AG09309 (cell line): ENCODE data around the gene MAD1L1.

Experiments
- DNase-seq: peaks from one replicate; pipeline ENCODE4 v3.0.0-alpha.2; 2010; ENCODE audit warnings: low read depth
- H3K4me3 ChIP-seq: 2 replicates; pipeline ENCODE4 v1.5.1; 2011; ENCODE audit warnings: mild to moderate bottlenecking, low read depth, low read length, moderate library complexity; ENCODE audit not compliant: control insufficient read depth
- TF ChIP-seq, protein P1 (sequence below): IDR thresholded peaks from 2 replicates; pipeline ENCODE4 v1.5.1; 2011; ENCODE audit warnings: mild to moderate bottlenecking, low read depth, low read length, inconsistent platforms; ENCODE audit not compliant: insufficient read depth, control insufficient read depth; ENCODE audit errors: missing control alignments

The MAD1L1 gene

DNA sequence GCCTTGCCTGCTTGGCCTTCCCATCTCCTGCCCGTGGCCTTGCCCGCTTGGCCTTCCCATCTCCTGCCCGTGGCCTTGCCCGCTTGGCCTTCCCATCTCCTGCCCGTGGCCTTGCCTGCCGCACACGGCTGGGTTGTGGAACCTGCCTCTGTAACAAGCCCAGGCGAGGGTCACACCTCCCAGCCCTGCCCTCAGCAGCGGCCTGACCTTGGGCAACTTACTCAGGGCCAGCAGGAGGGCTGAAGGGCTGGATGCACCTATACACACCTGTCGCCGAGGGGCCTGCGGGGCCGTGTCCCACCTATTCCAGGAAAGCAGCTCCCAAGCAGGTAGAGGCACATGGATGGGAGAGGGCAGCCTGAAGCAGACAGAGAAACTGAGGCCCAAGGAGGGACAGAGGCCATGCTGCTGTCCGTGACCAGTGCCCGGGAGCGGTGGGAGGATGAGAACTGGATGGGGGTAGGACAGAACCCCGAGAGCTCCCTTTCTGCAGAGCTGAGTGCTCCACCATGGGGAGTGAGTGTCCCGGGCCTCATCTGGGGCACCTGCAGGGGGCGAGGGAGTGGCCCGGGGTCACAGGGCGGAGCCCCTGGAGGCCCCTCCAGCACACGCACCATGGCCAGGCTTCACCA, 285.0 kb downstream of the MAD1L1 start:
- TF ChIP-seq, protein P1, sequence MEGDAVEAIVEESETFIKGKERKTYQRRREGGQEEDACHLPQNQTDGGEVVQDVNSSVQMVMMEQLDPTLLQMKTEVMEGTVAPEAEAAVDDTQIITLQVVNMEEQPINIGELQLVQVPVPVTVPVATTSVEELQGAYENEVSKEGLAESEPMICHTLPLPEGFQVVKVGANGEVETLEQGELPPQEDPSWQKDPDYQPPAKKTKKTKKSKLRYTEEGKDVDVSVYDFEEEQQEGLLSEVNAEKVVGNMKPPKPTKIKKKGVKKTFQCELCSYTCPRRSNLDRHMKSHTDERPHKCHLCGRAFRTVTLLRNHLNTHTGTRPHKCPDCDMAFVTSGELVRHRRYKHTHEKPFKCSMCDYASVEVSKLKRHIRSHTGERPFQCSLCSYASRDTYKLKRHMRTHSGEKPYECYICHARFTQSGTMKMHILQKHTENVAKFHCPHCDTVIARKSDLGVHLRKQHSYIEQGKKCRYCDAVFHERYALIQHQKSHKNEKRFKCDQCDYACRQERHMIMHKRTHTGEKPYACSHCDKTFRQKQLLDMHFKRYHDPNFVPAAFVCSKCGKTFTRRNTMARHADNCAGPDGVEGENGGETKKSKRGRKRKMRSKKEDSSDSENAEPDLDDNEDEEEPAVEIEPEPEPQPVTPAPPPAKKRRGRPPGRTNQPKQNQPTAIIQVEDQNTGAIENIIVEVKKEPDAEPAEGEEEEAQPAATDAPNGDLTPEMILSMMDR: no peak
- DNase-seq: no peak
- H3K4me3 ChIP-seq: no peak overlapping the region

DNA sequence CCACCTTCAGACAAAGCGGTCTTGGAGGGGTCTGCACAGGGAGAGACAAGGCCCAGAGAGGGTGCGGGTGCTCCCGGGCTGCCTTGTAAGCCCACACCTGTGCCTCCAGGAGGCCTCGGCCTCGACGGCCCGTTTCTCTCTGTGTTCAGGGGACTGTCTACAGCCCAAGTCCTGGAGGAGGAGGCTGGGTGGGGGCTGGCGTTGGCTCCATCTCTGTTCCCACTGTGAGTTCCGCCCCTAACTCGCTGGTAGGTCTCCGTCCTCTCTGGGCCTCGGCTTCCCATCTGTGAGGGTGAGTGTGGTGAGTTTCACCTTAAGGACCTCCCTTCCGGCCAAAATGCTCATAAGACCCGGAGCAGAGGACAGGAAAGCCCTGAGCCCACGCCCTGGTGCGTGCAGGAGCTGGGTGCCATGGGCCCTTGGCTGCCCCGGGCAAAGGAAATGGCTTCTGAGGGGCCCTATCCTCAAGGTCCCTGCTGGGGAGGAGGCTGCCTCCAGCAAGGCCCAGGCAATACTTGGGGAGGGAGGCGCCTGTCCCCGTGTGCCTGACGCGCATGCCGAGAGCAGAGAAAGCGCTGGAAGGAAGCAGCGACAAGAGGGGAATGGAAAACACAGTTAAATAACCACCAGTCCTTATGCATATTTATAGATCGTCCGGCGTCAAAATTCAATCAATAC, 285.8 kb downstream of the MAD1L1 start:
- TF ChIP-seq, protein P1: no peak
- no peak for DNase-seq
- H3K4me3 ChIP-seq: no peak overlapping the region

DNA sequence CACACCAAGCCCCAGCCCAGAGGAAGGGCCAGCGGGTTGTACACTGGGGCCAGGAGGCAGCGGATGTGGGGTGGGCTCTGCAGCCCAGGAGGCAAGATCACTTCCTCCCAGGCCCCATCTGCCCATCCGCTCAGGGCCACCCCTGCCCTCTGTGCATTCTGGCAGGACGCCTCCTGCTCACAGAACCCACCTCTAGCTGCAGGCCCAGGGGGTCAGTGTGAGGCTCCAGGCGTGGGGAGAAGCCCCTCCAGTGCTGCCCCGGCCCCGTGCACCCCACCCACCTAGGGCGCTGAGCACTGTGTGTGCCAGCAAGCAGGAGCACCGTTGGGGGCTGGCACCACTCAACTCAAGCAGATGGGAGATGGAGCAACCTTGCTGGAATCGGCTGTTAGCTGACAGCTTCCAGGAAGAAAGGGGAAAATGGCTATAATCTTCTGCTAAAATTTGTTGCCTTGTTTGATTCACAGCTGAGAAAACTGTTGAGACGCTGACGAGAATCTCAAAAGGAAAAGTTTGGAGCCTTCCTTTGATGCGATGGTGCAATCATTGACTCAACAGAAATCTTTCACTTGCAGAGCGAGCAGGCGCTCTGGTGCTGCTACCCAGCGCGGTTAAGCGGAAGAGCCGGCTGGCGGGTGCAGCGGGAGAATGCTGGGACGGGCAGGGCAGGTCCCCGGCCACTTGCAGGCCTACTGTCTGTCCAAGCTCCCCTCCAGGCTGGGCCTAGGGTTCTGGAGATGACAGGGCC, 286.5 kb downstream of the MAD1L1 start:
- TF ChIP-seq, protein P1: no peak
- H3K4me3 ChIP-seq: no peak overlapping the region
- DNase-seq: no peak

DNA sequence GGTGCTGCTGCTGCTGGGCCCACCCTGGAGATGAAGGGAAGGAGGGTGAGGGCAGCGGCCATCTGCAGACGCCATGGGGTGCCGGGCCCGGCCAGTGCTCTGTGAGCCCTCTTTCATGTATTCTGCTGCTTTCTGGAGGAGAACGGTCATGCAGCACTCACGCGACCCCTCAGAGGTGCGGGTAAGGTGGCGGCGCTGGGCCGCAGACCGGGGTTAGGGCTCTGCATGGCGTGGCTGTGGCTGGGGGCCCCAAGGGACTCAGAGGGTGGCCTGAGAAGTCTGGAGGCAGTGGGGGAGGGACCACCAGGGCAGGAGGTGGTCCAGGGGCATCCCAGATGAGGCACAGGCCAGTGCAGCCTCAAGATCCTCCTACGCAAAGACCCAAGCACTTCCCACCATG, 287.2 kb downstream of the MAD1L1 start:
- DNase-seq: no peak
- TF ChIP-seq, protein P1: no peak
- H3K4me3 ChIP-seq: no peak overlapping the region

DNA sequence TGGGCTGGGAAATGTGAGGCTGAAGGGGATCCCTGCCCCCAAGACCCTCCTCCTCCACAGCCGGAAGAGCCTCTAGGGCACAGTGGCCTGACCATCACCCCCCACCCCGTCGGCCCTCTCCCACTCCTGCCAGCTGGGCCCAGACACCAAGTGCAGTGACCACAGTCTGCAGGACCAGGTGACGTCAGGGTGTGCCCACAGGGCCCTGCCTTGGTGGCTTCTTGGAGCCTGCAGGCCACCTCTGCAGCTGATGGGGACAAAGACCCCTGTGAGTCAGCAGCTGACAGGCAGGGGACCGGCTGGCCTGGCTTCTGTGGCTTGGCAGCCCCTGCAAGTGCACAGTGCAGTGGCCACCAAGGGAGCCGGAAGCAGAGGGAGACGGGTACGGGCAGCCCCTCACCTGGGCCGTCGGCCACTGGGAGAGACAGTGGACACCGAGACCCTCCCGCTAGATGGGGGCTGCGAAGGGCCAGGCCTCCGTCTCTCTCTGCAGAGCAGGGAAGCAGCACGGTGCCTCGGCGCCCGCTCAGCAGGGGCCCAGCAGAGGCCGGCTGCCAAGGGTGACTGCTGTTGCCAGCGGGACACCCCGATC, 288.0 kb downstream of the MAD1L1 start:
- H3K4me3 ChIP-seq: no peak overlapping the region
- TF ChIP-seq, protein P1: no peak

DNA sequence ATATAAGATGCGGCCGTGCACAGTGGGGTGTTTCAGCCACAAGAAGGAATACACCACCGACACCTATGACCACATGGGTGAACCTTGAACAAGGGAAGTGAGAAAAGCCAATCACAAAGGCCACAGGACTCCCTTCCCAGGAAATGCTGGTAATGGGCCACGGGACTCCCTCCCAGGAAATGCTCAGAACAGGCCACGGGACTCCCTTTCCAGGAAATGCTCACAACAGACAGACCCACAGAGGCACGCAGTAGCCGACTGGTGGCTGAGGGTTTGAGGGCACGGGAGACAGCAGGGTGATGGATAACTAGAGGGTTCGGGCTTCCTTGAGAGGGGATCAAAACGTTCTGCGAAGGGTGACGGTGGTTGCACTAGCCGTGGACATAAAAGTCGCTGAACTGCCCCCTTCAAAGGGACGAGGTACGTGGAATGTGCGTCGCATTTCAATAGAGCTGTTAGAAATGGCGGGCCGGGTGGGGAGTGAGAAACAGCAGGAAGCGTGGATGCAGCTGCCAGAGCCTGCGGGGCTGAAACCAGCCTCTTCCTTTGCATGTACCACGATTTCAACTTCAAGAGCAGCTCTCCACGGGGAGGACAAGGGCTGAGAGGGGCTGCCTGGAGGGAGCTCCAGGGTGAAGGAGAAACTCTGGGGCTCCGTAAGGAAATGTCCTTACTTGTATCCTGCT, 288.7 kb downstream of the MAD1L1 start:
- no peak for DNase-seq
- TF ChIP-seq, protein P1: no peak
- no peak overlapping the region for H3K4me3 ChIP-seq

More for the DNA sequence above, 288.0 kb downstream of the MAD1L1 start:
- DNase-seq: no peak
